Measurements from ENCODE around the gene RGS10.
"Not testable (repeated sequence)": the region's sequence is repeated elsewhere in the genome, so short reads cannot be mapped to it uniquely, and the experiment has no call there.

Gene RGS10

GRCh38 chr10:119538632-119539358 lies 3.7 kb downstream of the RGS10 start:
- peak; percentile 24 for DNase-seq

DNA sequence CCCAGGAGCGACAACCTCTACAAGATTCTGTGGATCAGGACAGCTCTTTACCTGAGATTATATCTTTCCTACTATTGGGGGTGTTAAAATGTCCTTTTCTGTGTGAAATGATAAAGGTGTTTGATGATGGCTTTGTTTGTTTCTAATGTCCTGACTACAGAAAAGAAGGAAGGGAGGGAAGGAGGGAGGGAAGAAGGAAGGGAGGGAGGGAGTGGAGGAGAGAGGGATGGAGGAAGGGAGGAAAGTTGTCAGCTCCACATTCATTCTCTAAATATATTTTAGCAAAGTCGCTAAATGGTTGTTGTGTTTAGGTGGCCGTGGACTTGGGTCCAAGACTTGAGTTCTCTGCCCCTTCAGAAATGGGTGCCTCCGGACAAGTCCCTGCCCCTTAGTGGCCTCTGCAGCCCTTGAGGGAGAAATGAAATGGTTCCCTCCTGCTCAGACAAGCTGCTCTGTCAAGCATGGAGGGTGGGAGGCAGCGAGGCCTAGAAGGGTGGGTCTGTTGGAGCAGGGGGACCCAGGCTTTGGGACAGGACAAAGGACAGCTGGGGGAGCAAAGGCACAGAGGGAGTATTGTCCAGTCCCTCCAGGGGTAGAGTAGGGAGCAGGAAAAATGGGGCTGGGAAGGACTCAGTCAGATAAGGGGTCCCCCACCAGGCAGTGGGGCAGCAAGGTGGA lies 4.4 kb downstream of the RGS10 start:
- DNase-seq = no peak

DNA sequence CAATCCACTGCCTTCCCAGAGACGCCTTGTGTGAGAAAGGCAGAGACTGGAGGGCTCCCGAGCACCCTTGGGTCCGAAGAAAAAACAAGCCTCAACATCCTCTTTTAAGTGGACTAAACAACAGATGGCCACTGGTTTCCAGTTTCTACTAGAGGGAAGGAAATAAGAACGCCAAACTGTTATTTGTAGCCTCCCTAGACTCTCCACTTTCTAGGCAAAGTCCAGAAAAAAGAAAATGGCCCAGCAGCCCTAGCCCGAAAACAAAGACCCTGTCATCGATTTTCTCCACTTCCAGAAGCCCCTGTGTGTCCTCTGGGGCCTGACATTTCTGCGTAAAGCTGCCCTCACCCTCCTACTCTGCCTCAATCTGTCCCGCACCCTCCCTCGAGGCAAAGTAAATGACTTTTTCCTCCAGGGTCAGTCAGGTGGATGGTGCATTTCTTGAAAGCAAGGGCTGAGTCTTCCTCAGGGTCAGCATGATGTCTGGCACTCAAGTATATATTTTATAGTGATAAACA lies 6.0 kb downstream of the RGS10 start:
- no peak for DNase-seq

DNA sequence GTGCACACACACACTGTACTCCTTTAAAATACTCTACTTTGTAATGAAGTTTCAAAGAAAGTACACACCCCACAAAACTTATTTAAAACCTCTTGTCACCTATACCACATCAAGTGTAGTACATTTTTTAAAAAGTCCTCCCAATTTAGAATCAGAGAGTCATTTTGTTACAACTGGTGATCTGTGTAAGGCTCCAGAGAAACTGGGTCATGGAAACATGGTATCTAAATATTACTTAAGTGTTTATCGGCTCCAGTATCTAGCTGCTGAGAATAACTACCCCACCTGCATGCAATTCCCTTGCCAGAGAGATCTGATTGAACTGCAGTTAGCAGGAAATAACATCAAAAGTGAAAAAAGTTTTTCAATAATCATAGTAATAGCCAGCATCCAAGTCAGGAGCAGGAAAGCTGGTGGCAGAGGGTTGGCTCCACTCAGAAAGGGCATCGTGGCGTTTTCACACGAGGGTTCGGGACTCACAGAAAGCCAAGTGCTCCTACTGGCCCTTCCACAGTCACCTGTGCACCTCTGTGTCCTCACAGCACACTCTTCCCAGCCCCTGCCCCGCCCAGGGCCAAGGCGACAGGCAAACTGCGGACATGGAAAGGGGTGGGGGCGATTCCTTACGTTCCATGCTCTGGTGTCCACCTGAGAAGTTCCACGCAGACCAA lies 6.5 kb downstream of the RGS10 start:
- no peak for DNase-seq

GRCh38 chr10:119535305-119535704 lies 7.2 kb downstream of the RGS10 start:
- no peak for DNase-seq

GRCh38 chr10:119533473-119533872 lies 9.0 kb downstream of the RGS10 start:
- DNase-seq = no peak

GRCh38 chr10:119532791-119533190 lies 9.7 kb downstream of the RGS10 start:
- DNase-seq = not testable (repeated sequence)

DNA sequence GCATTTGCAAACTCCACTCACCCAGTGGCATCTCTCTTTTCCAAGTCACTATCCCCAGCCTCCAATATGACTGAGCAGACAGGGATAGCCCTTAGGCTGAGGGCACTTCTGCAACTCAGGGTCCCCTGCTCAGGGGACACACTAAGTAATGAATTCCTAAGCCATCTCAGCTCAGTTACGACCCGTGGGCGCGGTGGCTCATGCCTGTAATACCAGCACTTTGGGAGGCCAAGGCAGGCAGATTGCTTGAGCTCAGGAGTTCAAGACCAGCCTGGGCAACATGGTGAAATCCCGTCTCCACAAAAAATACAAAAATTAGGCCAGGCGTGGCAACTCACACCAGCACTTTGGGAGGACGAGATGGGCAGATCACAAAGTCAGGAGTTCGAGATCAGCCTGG lies 10.3 kb downstream of the RGS10 start:
- DNase-seq = not testable (repeated sequence)

DNA sequence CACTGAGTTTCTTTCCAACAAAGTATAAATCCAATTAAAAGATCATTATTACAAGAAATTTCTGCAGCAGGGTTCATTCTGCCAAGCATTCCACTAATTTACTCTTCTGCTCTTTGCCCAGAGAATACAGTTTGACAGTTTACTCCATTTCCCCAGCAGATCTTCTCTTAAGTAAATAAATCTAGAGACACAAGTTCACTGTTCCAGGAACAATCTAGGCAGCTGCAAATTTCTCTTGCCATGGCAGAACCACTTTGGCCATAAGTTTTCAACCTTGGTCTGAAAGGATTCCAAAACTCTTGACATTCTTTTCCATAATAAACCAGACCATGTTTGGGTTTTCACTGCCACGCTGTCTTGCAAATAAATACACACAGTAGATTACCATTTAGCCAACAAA lies 11.5 kb downstream of the RGS10 start:
- no peak for DNase-seq

DNA sequence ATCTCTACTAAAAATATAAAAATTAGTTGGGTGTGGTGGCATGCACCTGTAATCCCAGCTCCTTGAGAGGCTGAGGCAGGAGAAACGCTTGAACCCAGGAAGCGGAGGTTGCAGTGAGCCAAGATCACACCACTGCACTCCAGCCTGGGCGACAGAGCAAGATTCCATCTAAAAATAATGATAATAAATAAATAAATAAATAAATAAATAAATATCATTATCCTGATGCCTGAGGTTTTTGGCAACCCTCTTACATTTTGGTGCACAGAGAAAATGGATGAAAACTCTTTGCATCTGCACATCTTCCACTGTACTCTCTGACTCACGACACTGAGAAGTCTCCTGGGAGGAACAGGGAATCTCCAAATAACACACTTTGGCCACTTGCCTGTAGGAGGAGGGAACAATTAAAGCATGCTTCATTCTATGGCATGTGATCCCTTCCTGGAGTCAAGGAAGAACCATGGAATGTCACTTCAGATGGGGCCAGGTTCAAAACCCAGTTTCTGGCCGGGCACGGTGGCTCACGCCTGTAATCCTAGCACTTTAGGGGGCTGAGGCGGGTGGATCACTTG lies 13.8 kb downstream of the RGS10 start:
- not testable (repeated sequence) for DNase-seq

DNA sequence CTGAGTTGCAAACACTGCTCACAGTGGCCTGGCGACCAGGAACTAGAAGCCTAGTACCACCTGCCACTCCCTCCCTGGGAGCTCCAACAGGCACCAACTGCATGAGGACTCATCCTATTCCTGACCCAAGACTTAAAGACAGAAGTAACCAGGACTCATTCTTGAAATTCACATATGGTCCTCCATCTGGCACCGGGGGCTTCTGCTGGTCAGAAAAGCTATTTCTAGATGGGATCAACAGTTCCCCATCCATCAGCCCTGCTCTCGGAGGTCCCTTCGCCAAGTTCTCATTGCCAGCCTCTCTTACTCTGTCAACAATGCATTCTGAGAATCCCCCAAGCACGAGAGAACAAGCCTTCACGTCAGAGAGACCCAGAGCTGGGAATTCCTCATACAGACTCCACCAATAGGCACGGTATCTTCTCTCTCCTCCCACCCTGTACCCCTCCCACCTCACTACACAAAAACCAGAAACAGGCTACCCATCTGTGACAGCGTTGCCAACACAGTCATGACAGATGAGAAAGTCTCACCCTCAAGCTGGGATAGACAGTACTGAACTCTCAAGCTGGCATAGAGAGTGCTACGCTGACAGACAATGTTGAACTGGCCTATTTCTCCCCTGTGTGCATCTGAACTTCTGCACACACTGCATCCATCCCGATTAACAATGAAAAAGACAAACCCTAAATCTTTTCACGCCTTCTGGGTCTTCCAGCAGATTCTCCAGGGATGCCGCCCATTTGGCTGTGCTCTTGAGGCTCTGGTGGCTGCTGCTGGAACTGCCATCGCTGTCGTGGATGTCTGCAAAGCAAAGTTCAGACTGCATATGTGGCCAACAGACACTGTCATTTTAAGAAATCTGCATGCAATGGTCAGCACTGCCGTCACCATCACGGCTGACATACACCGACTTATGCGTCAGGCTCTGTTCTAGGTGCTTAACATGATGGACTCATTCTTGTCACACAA lies 15.6 kb downstream of the RGS10 start:
- DNase-seq = no peak

- no peak for DNase-seq
Measured at GRCh38 chr10:119526149-119526548, 16.4 kb downstream of the RGS10 start.

GRCh38 chr10:119525116-119525515 lies 17.4 kb downstream of the RGS10 start:
- no peak for DNase-seq

DNA sequence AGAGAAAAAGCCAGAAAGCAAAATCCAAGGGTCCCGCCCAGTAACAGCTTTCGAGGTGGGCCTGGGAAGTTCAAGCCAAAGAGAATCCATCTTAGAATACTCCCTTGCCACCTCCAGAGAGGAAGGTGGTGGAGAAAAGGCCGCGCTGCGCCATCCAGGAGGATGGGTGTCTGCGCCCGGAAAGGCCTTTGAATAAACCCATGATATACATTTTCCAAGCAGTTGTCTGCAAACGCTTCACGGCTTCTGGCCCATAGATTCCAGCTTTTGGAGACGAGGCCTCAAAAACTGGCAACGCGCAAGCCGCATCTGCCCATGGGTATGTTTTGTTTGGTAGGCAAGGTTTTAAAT lies 17.8 kb downstream of the RGS10 start:
- DNase-seq = no peak

- no peak for DNase-seq
Measured at GRCh38 chr10:119523895-119524719, 18.4 kb downstream of the RGS10 start.

DNA sequence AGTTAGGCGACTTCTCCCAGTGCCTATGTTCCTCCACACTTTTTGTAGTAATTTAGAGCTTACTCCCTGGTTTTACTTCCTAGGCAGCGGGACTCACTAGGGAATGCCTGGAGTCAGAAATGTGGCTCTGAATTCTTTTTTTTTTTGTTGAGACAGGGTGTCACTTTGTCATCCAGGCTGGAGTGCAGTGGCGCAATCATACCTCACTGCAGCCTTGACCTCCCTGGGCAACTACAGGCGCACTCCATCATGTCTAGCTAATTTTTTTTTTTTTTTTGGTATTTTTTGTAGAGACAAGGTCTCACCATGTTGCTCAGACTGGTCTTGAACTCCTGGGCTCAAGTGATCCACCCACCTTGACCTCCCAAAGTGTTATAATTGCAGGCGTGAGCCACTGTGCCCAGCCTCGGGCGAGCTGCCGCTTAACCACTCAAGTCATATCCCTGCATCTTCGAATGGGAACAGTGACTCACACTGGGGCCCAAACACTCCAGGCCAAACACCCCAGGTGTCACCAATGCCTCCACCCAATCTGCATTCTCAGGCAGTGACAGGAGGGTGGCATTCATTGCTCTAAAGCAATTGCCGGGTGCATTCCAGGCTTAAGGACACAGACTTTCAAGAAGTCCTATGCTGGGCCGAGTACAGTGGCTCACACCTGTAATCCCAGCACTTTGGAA lies 19.6 kb downstream of the RGS10 start:
- no peak for DNase-seq

DNA sequence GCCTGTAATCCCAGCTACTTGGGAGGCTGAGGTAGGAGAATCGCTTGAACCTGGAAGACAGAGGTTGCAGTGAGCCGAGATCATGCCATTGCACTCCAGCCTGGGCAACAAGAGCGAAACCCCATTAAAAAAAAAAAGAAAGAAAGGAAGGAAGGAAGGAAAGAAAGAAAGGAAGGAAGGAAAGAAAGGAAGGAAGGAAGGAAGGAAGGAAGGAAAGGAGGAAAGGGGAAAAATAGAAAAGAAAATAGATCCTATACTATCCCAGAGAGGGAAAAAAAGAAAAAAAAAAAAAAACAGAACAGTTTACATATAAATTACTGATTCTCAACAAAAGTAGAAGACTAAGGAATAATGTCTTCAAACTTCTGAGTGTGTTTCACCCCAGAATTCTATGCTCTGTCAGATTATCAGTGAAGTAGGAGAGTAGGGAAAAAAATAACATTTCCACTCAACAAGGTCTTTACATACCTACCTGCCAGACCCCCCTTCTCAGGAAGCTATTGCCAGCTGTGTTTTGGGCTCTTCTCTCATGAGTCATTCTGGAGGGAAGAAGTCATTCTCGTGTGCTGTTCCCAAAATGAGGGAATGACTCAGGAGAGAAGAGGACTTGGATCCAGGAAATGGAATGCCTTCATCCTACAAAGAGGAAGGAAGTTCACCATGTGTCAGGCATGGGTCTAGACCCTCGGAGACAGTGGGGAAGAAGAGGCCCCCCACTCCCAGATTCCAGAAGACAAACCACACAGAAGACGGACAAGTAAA lies 20.9 kb downstream of the RGS10 start:
- no peak for DNase-seq

DNA sequence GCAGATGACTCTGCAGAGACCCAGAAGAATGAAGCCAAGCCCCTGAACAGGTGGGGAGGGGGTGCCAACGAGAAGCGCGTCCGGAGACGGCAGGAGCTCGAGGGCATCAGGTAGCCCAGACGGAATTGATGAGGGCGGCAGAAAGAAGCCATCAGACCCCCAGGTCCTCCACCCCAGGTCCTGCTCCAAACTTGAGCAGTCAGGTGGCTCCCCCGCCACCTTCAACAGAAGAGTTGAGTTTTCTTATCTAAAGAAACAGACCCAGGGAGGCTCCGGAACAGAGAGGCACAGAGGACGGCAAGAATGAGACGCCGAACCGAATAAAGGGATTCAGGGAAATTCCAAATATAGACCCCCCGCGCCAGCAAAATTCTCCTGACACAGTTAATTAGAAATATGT lies 22.2 kb downstream of the RGS10 start:
- no peak for DNase-seq

DNA sequence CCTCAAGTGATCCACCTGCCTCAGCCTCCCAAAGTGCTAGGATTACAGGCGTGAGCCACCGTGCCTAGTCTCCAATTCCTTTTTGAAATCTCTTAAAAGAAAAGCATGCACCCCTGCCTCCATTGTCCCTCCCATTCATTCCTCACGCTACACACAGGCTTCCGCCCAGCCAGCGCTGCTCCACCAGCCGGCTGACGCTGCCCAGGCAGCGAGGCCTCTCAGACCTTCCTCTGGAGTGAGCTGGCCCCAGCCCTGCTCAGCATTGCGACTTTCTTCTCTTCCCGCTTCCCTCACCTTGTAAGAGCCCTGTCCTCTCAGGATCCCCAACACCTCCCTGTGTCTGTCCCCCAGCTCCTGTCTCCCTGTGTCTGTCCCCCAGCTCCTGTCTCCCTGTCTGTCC lies 23.6 kb downstream of the RGS10 start:
- no peak for DNase-seq

- DNase-seq = no peak
Measured at GRCh38 chr10:119518176-119518575, 24.3 kb downstream of the RGS10 start.
